ENCODE data around the gene LRP1B. TPM values are rescaled to one million over a fixed set of nuclear protein-coding genes. Genes with fewer than 3 reads are reported as not detected.

Gene LRP1B
- total and polyA plus RNA-seq, 4 donors = 0.01 to 0.84 (median 0.17) TPM

- TF ChIP-seq, protein P1, sequence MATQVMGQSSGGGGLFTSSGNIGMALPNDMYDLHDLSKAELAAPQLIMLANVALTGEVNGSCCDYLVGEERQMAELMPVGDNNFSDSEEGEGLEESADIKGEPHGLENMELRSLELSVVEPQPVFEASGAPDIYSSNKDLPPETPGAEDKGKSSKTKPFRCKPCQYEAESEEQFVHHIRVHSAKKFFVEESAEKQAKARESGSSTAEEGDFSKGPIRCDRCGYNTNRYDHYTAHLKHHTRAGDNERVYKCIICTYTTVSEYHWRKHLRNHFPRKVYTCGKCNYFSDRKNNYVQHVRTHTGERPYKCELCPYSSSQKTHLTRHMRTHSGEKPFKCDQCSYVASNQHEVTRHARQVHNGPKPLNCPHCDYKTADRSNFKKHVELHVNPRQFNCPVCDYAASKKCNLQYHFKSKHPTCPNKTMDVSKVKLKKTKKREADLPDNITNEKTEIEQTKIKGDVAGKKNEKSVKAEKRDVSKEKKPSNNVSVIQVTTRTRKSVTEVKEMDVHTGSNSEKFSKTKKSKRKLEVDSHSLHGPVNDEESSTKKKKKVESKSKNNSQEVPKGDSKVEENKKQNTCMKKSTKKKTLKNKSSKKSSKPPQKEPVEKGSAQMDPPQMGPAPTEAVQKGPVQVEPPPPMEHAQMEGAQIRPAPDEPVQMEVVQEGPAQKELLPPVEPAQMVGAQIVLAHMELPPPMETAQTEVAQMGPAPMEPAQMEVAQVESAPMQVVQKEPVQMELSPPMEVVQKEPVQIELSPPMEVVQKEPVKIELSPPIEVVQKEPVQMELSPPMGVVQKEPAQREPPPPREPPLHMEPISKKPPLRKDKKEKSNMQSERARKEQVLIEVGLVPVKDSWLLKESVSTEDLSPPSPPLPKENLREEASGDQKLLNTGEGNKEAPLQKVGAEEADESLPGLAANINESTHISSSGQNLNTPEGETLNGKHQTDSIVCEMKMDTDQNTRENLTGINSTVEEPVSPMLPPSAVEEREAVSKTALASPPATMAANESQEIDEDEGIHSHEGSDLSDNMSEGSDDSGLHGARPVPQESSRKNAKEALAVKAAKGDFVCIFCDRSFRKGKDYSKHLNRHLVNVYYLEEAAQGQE (IDR thresholded peaks at IDR 0.05) = peak; percentile 37
- TF ChIP-seq YY1 (IDR thresholded peaks at IDR 0.05) (peak; percentile 57), FOXA1 (IDR thresholded peaks at IDR 0.05) (no peak), ATF3 (IDR thresholded peaks at IDR 0.05) (no peak)
These were observed 1575.1 kb downstream of the LRP1B start (continued) for GRCh38 chr2:140555701-140556100.

DNA sequence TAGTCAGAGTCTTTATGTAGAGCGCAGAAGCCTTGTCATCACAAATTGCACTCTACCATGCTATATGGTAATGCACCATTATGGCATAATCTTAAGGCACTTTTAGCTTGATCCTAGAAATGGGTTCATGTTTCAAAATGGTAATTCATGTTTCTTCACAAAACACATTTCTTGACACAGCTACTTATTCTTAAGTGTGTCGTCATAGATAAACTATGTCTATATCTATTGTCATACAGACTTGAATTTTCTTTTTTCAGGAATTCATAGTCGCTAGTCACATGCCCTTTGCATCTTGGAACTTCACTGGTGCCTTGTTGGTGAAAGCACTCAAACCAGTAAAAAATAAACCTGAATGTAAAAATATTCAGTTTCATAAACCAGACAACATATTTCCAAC is 1578.2 kb downstream of the LRP1B start:
- Histone ChIP-seq H3K9ac (ENCODE audit: low read depth in 1 of 2, low read length in 2 of 2) (no peak overlapping the region), H3K4me3 (ENCODE audit: low read depth in 1 of 3, low read length in 3 of 3) (no peak overlapping the region), H3K36me3 (ENCODE audit: control insufficient read depth in 4 of 4, insufficient read depth in 3 of 4, low read depth in 1 of 4, low read length in 3 of 4) (no peaks in the 10 kb centered on the region), H3K4me1 (ENCODE audit: control insufficient read depth in 4 of 4, insufficient read depth in 4 of 4, low read length in 3 of 4) (peaks cover 0 to 16% (median 4%) of the 10 kb centered on the region in 4 donors), H3K9me3 (ENCODE audit: control insufficient read depth in 4 of 4, low read length in 3 of 4) (no peaks in the 10 kb centered on the region), H3K27ac (ENCODE audit: low read depth in 1 of 2, low read length in 2 of 2) (no peak overlapping the region), H3K27me3 (ENCODE audit: control insufficient read depth in 4 of 4, insufficient read depth in 4 of 4, low read length in 3 of 4) (no peaks in the 10 kb centered on the region)
- TF ChIP-seq GABPA (IDR thresholded peaks at IDR 0.05 in 1 of 2, conservative IDR thresholded peaks at IDR 0.05 in 1 of 2) = no peak
- no peak for TF ChIP-seq RAD21 (IDR thresholded peaks at IDR 0.05)
- TF ChIP-seq ATF3 (IDR thresholded peaks at IDR 0.05) = no peak
- no peak for TF ChIP-seq RXRA (IDR thresholded peaks at IDR 0.05)
- no peak for TF ChIP-seq FOXA2 (IDR thresholded peaks at IDR 0.05)
- 96% methylated on average over 3 of the region's 3 CpGs for WGBS
- no peak for DNase-seq (ENCODE audit: low spot score)

DNA sequence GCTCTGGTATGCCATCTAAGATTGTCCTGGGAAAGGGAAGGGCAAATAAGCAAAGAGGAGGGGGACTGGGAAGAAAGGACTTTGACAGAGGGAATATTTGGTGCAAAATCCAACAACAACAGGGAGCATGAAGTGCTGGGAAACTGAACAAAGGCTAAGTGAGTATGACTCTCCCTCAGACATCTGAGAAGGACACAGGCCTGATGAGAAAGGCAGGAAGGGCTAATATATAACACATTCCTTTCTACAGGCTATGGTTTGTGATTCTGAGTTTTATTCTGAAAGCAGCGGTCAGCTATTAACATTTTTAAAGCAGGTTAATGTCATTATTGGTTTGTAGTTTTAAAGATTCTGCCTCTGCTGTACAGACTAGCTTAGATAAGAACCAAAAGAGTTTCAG is 1579.5 kb downstream of the LRP1B start:
- no peaks in the 10 kb centered on the region for H3K36me3 ChIP-seq (ENCODE audit: control insufficient read depth in 4 of 4, insufficient read depth in 3 of 4, low read depth in 1 of 4, low read length in 3 of 4)
- H3K9ac ChIP-seq (ENCODE audit: low read depth in 1 of 2, low read length in 2 of 2) = no peak overlapping the region
- no peaks in the 10 kb centered on the region for H3K27me3 ChIP-seq (ENCODE audit: control insufficient read depth in 4 of 4, insufficient read depth in 4 of 4, low read length in 3 of 4)
- H3K9me3 ChIP-seq (ENCODE audit: control insufficient read depth in 4 of 4, low read length in 3 of 4) = no peaks in the 10 kb centered on the region
- TF ChIP-seq NR2F2 (IDR thresholded peaks at IDR 0.05) (no peak), FOXA1 (IDR thresholded peaks at IDR 0.05) (no peak), CTCF (IDR thresholded peaks at IDR 0.05; ENCODE audit: low read depth, low read length, missing input control) (no peak), HNF4A (conservative IDR thresholded peaks at IDR 0.05) (no peak), SP1 (IDR thresholded peaks at IDR 0.05) (no peak), ATF3 (IDR thresholded peaks at IDR 0.05) (no peak), YY1 (IDR thresholded peaks at IDR 0.05) (no peak), JUND (IDR thresholded peaks at IDR 0.05) (no peak), TAF1 (conservative IDR thresholded peaks at IDR 0.05) (no peak), RXRA (IDR thresholded peaks at IDR 0.05) (no peak)
- TF ChIP-seq, protein P2, sequence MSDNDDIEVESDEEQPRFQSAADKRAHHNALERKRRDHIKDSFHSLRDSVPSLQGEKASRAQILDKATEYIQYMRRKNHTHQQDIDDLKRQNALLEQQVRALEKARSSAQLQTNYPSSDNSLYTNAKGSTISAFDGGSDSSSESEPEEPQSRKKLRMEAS (IDR thresholded peaks at IDR 0.05) = no peak
- TF ChIP-seq, protein P1 (IDR thresholded peaks at IDR 0.05) = no peak
- no peak overlapping the region for H3K27ac ChIP-seq (ENCODE audit: low read depth in 1 of 2, low read length in 2 of 2)
- H3K4me3 ChIP-seq (ENCODE audit: low read depth in 1 of 3, low read length in 3 of 3) = no peak overlapping the region
- 90% methylated on average over 1 of the region's 1 CpG for WGBS
- peaks cover 0 to 15% (median 4%) of the 10 kb centered on the region in 4 donors for H3K4me1 ChIP-seq (ENCODE audit: control insufficient read depth in 4 of 4, insufficient read depth in 4 of 4, low read length in 3 of 4)
- DNase-seq (ENCODE audit: low spot score) = no peak
